ENCODE measurements around the gene AP1S1. TPM values are rescaled to one million over a fixed set of nuclear protein-coding genes. Genes with fewer than 3 reads are reported as not detected.

Gene AP1S1
- total RNA-seq, 1 donor from 2014 or later, result 41.1 TPM

GRCh38 chr7:101156277-101156676 is 2.0 kb downstream of the AP1S1 start:
- intact Hi-C loops (cut with micrococcal nuclease), result no loop called here

GRCh38 chr7:101156866-101157589 is 2.8 kb downstream of the AP1S1 start:
- intact Hi-C loops (cut with micrococcal nuclease), result no loop called here

- intact Hi-C loops (cut with micrococcal nuclease), result no loop called here
These were observed 5.7 kb downstream of the AP1S1 start for GRCh38 chr7:101159696-101160674.

GRCh38 chr7:101160910-101161309 is 6.6 kb downstream of the AP1S1 start:
- intact Hi-C loops (cut with micrococcal nuclease), result no loop called here

- intact Hi-C loops (cut with micrococcal nuclease), result no loop called here
These were observed 7.6 kb downstream of the AP1S1 start for GRCh38 chr7:101161692-101162471.

GRCh38 chr7:101162551-101163278 is 8.4 kb downstream of the AP1S1 start:
- intact Hi-C loops (cut with micrococcal nuclease), result no loop called here

- intact Hi-C loops (cut with micrococcal nuclease), result loop anchor here (2.0 kb wide), 1 partner anchor 81 kb away; the partner anchor contains the start of gene FIS1
These were observed 9.2 kb downstream of the AP1S1 start for GRCh38 chr7:101163279-101164070.

GRCh38 chr7:101164071-101164840 is 10.0 kb downstream of the AP1S1 start:
- intact Hi-C loops (cut with micrococcal nuclease), result loop anchor here (2.0 kb wide), 1 partner anchor 81 kb away; the partner anchor contains the start of gene FIS1

- intact Hi-C loops (cut with micrococcal nuclease), result loop anchor here (1.0 to 5.0 kb wide), 5 partner anchors 11 to 278 kb away; partner anchors contain the start of genes AP1S1, FIS1, PLOD3 and TRIM56
These were observed 11.0 kb downstream of the AP1S1 start, which contains the start of gene VGF for GRCh38 chr7:101165075-101165957. TSS of gene VGF (minus strand) at chr7:101165569. CDS start at chr7:101164843, 726 bp downstream.

GRCh38 chr7:101165958-101166647 is 11.8 kb downstream of the AP1S1 start:
- intact Hi-C loops (cut with micrococcal nuclease), result loop anchor here (1.0 to 5.0 kb wide), 5 partner anchors 12 to 279 kb away; partner anchors contain the start of genes AP1S1, FIS1, PLOD3 and TRIM56

- intact Hi-C loops (cut with micrococcal nuclease), result loop anchor here (5.0 kb wide), 2 partner anchors 79 to 279 kb away; partner anchors contain the start of genes TRIM56 and UFSP1
These were observed 12.3 kb downstream of the AP1S1 start for GRCh38 chr7:101166648-101166908.

- intact Hi-C loops (cut with micrococcal nuclease), result loop anchor here (5.0 kb wide), 2 partner anchors 80 to 280 kb away; partner anchors contain the start of genes TRIM56 and UFSP1
These were observed 12.8 kb downstream of the AP1S1 start for GRCh38 chr7:101166909-101167644.

- intact Hi-C loops (cut with micrococcal nuclease), result loop anchor here (2.0 to 5.0 kb wide), 3 partner anchors 25 to 281 kb away; partner anchors contain the start of genes TRIM56 and UFSP1
These were observed 13.6 kb downstream of the AP1S1 start for GRCh38 chr7:101167645-101168411.

GRCh38 chr7:101168412-101169049 is 14.3 kb downstream of the AP1S1 start:
- intact Hi-C loops (cut with micrococcal nuclease), result loop anchor here (1.0 to 5.0 kb wide), 4 partner anchors 24 to 281 kb away; partner anchors contain the start of genes TRIM56 and UFSP1

Measured in T-helper 1 cell treated with Interleukin-12 subunit alpha and Interleukin-12 subunit beta and Interleukin-4 antibody, amounts not matched to agents 30 ng/mL and 1 ng/mL, for 36 hours (primary cell).